H1 (cell line): ENCODE results near the gene PEX5L. TPM values are rescaled to one million over a fixed set of nuclear protein-coding genes. Genes with fewer than 3 reads are reported as not detected.

Source experiments
- CHD2 ChIP-seq: IDR thresholded peaks from 2 replicates; pipeline ENCODE4 v1.6.1; 2012; ENCODE audit warnings: low read length, improper control_type of control experiment
- POLR2AphosphoS5 ChIP-seq: IDR thresholded peaks from 2 replicates; pipeline ENCODE4 v1.6.1; 2011; ENCODE audit warnings: low read depth, low read length
- polyA plus RNA-seq, 7 experiments: library from polyadenylated mRNA; depleted of rRNA in 3 of 7; stranded (reverse) in 5 of 7; unstranded in 2 of 7; fragments of >200 nt in 5 of 7; fragments of 200-250 nt in 2 of 7; gene quantifications; 1 replicate in 5 of 7; 2 replicates in 1 of 7; 4 replicates in 1 of 7; pipeline versions ENCODE4 v1.2.1 to v1.2.3, GENCODE V29; 2011 to 2013; ENCODE audit warnings: missing spikeins in 2 of 7, mixed read lengths in 2 of 7
- total RNA-seq: library from RNA; stranded (reverse); fragmentation: NEBNext Ultra II Directional; extraction: Animal tissue kit (Norgen Biotek cat#: 25700); gene quantifications from 2 replicates; pipeline ENCODE4 v1.2.1, GENCODE V29; 2021

Gene PEX5L
- total and polyA plus RNA-seq, 2 of the 8 experiments (the other 6 are each of a cell fraction or from before 2014, with no cell fraction given), result 0.80 to 4.2 TPM

GRCh38 chr3:179943117-179943880 lies 93.4 kb downstream of the PEX5L start (continued):
- no peak for TF ChIP-seq CHD2
- no peak for TF ChIP-seq POLR2AphosphoS5
- TF ChIP-seq, all 59 proteins: peak for 0
